GM19395 (cell line): ENCODE measurements around the gene KCNN3.

ENCODE experiments used
- ATAC-seq: cut with Tn5 transposase; IDR thresholded peaks from one replicate; pipeline ENCODE4 v1.9.1; 2021; ENCODE audit warnings: mild to moderate bottlenecking, moderate library complexity; ENCODE audit not compliant: unreplicated experiment

KCNN3 gene

DNA sequence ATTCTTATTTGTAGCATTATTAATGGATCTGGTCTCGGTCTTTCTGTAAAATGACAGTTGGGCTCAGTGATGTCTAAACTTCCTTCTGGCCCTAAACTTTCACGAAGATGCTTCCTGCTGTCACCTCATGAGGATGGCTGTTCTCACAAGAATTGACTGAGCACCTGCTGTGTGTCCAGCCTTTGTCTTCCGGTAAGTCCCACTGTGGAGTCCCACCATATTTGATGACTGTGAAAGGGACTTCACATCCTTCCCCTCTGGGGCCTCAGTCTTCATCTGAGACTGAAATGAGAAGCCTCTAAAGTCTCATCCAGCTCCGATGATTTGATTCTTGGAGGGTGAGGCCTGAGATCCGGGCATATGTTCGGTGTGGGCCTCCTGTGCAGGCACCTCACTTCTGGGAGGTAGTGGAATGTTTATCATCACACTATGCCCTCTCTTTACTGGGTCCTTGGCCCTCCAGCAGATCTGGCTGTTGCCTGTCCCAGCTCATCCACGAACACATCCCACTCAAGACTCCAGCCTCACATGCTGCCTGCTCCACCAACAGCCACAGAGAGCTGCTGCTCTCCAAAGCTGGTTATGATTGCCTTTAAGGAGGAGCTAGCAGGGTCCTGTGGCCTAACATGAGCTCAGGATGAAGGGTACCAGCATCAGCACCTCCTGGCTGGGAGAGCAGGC is 95.8 kb downstream of the KCNN3 start:
- ATAC-seq: no peak

DNA sequence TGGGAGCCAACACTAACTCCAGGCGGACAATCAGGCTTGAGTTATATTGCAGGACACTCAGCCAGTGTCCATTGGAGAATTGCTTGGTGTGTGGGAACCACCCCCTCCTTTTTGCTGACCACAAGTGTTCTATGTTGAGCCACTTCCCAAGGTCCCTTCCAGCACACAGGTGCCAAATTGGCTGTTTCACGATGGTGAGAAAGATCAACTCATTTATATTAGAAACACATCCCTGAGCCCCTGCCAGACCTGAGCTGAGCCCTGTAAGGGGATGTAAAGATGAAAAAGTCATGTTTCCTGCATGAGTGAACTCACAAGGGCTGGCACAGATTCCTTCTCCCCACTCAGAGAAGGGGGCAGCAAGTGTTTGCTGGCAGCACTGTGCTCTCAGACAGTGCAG is 96.5 kb downstream of the KCNN3 start:
- no peak for ATAC-seq

DNA sequence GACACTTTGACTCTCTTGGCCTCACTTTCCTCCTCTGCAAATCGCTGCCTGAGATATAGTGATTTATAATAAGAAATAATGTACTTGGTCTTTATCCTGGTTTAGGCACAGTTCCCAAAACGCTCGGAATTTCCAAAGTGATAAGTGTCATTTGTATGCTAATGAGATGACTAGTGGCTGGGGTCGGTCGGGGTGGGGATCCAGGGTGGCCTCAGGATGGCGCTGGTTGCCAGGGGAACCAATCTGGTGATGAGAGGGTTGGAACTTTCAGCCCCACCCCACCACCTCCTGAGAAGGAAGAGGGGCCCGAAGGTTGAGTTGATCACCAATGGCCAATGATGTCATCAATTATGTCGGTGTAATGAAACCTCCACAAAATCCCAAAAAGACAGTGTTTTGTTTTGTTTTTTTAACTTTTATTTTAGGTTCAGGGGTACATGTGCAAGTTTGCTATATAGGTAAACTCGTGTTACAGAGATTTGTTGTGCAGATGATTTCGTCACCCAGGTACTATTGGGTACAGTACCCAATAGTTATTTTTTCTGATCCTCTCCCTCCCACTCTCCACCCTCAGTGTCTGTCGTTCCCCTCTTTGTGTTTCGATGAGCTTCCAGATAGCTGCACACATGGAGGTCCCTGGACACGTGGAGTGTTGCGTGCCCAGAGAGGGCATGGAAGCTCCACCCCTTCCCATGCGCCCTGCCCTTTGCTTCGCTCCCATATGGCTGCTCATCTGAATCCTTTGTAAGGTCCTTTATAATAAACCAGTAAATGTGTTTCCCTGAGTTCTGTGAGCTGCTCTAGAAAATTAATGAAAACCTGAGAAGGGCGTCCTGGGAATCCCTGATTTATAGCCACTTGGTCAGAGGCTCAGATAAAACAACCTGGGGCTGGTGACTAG is 97.2 kb downstream of the KCNN3 start:
- no peak for ATAC-seq

DNA sequence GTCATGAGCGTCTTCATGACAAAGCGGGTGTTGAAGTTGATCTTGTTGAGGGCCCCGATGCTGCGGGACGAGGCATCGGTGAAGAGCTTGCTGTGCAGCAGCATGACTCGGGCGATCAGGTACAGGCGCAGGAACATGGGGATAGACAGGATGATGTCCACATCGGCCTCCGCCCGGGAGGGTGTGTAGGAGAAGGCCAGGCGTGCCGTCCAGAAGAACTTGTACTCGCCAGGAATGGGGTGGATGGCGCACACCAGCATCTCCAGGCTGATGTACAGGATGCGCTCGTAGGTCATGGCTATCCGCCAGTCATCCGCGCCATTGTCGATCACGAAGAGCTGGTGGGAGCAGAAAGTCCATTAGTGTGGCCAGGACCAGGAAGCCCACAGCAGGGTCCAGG is 98.0 kb downstream of the KCNN3 start:
- ATAC-seq: no peak

DNA sequence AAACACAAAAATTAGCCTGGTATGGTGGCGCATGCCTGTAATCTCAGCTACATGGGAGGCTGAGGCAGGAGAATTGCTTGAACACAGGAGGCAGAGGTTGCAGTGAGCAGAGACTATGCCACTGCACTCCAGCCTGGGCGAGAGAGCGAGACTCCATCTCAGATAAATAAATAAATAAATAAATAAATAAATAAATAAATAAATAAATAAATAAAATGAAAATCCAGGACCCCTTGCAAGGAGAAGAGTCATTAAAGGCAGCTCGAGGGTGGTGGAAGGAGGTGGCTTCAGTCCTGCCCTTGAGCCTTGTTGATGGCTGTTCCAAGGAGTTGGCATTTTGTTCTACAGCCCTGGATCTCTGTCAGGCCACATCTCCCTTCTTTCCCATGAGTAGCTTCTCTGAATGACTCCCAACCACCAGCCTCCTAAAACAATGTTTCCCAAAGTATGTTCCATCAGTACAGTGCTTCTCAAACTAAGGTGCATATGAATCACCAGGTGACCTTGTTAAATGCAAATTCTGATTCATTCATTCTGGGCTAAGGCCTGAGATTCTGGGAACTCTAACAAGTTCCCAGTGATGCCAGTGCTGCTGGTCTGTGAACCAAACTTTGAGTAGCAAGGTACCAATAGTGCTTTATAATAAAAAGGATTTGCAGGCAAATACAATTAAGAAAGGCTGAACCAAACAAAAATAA is 99.0 kb downstream of the KCNN3 start:
- no peak for ATAC-seq

DNA sequence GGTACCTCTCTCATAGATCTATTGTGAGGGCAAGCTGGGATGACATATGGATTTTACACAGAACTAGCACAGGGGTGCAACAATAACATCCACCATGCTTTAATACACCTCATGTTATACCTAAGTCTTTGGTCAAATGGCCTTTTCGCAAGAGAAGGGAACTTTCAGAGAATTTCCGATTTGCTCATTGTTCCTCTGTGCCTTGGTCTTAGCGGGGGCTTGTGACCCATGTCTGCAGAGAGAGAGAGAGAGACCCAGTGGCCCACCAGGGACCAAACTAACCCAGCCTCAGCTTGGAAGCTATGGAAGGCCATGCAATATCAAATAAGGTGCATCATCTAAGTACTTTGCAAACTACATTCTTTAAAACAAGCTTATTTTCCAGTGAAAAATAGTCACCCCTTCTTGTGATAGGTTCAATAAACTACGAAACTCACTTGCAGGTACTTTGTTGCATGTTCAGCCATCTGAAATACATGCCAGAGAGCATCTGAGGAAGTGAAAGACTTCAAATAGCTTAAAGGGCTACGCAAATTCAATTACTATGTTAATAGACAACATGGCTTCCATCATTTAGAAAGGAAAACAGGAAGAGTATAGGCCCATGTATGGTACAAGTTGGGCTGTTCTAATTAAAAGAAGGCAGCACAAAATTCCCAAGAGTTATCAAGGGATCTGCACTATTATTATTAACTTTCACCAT is 100.7 kb downstream of the KCNN3 start:
- ATAC-seq: no peak

DNA sequence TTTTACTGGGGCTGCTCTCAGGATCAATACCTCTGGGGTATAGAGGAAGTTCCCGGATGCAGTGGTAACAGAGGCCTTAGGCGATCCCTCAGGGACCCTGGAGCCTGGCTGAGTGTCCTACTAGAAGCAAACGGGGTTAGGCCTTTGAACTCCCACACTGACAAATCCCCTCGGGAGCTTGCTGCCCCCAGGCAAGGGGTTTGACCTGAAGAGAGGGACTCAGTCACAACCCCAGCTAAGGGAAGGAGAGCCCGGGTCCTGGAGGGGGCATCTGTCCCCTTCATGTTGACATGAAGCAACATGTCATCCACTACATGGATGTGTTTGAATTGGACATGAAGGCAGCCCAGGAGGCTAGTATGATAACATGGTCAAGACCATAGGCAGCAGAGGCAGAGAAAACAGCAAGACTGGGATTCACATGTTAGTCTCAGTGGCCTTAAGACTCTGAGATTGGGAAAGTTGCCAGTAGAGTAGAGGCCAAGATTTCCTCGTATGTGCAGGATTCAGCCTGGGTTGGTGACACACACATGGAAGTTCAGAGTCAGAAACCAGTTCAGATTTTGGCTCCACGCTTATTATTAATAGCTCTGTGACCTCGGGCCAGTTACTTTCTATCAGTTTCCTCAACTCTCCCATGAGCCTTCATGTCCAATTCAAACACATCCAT is 101.5 kb downstream of the KCNN3 start:
- no peak for ATAC-seq

DNA sequence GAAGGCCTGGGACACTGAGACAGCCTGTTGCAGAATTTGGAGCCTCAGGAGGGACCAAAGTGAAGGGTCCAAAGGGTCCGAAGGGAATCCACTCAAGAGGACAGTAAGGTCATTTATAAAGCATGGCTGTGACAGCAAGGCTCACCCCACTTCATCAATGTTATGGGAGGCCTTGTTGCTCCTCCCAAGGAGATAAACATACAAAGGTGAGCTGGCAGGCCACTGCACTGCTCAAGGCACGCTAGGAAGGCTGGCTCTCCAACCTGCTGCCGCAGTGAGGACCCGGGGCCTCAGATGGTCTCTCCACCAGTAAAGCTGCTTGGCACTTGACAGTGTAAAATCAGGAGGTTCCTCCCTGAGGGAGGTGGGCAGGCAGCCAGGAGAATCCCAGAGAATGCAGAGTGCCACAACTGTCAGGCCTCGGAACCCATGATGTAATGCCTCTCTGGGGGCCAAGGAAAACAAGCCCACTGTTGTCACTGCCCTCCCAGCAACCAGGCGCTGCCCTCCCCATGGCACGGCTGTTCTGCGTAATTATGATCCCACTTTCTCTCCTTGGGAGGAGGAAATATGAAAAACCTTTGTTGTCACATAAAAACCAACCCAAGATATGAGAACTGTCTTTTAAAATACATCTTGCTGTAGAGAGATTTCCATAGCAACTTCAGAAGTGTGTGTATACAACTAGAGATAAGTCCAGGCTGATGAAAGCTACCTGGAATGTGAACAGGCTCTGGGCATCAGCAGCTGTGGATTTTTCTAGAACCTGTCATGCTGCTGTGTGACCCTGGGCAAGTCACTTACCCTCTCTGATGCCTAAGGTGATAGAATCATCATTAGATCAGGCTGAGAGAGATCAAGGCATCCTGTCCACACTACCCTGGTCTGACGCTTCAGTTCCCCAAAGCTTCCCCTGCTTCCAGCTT is 102.5 kb downstream of the KCNN3 start:
- ATAC-seq: no peak

DNA sequence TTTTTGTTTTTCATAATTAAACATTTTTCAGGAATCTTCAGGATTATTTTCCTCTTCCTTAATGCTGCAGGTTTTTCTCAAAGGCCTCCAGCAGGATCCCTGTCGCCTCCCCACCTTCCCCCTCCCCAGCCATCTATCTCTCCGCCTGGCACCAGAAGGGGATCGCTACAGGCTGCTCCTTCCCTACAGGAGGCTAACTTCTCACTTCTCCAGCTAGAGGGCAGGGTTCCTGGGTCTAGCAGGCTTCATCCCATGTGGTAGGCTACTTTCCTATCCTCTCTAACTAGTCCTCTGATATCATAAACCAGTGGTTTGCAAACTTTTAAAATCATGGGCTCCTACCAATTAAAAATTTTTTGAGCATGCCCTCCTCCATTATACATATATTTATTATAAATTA is 104.1 kb downstream of the KCNN3 start:
- ATAC-seq: no peak

DNA sequence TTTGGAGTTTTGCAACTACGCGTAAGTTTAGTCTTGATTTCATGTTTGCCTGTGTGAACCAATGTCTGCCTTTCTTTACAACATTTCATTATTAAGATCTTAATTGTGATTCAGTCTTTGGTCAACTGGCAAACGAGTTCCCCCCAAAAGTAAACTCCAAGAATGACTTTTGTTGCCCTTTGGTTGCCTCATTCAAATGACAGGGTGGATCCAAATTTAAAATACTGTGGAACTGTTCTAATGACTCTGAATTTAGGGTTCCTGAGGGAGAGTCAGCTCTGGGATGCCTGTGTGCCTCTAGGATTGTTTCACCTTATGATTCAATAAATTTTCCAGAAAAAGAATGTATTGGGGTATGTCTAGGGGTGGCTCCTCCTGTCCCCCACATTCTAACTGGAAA is 105.3 kb downstream of the KCNN3 start:
- ATAC-seq: no peak

DNA sequence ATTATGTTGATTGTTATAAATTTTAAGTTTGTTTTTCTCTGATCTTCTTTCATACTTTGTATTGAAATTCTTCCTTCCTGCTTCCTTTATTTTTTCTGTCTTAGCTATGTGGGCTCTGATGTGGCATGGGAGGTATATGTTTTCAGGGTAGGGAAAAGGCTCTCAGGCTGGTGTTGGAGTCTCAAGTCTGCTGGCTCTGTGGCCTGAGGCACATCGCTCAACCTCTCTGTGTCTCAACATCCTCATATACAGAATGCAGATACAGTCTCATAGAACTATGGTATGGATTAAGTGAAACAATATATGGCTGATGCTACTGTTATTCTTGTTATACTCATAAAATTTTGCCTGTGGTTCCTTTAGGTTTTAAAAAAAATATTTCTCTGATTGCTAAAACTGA is 105.9 kb downstream of the KCNN3 start:
- no peak for ATAC-seq

DNA sequence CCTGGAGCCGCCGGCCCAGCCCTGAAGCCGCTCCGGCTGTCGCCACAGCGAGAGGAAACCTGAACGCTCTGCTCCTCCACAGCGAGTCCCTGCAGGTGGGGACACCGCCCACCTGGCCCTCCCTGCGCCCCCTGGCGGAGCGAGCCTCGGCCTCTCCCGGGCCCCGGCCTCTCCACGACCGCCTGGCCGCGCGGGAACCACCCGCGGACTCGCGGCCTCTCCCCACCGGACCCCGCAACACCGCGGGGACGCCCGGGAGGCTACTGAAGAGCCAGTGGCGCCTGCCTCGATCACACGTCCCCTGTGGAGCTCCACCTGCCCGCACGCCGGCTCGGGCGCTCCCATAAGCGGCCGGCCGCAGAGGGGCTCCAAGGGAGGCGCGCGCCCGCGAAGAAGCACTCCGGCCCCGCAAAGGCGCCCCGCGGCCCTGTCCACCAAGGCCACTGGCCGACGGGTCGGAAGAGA is 109.6 kb downstream of the KCNN3 start:
- ATAC-seq: peak; percentile 52

DNA sequence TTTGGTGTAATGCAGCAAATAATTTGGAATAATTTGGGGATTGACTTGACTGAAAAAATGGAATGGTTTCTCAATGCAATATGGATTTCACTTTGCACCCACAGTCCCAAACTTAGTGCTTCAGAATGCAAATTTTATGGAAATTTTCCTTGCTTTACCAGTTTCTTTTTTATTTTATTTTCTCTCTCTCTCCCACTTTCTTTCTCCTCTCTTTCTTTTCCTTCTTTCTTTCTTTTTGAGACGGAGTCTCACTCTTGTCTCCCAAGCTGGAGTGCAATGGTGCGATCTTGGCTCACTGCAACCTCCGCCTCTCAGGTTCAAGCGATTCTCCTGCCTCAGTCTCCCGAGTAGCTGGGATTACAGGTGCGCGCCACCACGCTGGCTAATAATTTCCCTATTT is 110.3 kb downstream of the KCNN3 start:
- no peak for ATAC-seq

DNA sequence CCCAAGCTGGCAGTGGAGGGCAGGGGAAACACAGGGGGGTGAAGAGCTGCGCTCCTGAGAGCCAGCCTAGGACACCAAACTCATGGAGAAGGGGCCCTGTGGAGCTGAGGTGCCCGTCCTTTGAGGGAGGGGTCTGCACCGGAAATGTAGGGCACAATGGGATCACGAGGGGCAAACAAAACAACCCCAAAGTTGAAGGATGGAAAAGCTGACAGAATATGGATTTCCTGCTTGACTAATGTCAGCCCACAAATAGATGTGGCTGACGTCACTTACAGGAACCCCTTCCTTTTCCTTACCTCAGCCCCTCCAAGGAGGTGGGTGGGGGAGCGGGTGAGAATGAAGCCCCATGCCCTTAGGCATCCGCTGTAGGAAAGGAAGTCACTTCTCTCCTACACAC is 110.9 kb downstream of the KCNN3 start:
- no peak for ATAC-seq

DNA sequence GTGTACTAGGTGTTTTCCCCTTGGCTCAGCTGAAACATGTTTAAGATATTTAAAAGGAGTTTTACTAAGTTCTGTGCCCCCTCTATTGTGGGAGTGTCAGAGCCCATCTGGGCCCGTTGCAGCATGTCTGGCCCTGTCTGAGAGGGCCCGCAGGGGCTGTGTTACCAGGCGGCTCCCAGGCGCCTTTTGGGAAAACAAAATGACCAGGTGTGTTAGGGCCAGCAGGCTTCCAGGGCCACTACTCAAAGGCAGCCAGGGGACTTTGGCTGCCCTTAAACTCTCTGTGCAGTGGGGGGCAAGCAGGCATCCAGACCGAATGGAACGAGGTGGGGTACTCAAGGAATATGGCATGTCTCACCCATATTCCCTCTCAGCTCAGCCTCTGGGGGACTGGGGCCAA is 111.7 kb downstream of the KCNN3 start:
- no peak for ATAC-seq

DNA sequence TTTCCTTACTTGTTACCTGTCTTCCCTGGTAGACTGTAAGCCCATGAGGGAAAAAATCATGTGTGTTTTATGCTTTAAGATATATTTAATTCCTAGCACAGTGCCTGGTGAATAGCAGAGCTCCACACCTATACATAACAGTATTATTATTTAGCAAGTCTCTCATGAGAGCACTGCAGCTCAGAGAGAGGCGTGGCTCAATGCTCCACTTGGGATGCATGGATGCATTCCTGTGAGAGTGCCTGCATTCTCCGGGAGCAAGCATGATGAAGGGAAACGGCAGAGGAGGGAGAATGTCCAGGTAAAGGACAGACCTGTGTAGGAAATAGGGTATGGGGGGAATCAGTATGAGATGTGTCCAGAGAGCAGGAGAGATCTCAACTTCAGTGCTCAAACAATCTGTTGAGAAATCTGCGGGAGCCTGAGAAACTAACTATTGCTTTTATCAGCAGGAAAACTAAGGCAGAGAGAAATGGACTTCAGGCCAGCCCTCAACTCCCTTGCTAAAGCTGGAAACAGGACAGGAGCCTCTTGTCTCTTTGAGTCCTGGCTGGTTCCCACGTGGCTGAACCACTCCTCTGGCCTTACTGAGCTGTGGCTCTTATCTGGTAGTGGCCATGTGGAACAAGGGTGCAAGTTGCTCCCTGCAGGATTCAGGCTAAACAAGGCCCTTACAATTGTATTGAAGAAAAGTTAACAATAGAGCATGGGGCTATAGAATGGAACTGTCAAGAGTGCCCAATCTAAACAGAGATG is 113.1 kb downstream of the KCNN3 start:
- no peak for ATAC-seq

DNA sequence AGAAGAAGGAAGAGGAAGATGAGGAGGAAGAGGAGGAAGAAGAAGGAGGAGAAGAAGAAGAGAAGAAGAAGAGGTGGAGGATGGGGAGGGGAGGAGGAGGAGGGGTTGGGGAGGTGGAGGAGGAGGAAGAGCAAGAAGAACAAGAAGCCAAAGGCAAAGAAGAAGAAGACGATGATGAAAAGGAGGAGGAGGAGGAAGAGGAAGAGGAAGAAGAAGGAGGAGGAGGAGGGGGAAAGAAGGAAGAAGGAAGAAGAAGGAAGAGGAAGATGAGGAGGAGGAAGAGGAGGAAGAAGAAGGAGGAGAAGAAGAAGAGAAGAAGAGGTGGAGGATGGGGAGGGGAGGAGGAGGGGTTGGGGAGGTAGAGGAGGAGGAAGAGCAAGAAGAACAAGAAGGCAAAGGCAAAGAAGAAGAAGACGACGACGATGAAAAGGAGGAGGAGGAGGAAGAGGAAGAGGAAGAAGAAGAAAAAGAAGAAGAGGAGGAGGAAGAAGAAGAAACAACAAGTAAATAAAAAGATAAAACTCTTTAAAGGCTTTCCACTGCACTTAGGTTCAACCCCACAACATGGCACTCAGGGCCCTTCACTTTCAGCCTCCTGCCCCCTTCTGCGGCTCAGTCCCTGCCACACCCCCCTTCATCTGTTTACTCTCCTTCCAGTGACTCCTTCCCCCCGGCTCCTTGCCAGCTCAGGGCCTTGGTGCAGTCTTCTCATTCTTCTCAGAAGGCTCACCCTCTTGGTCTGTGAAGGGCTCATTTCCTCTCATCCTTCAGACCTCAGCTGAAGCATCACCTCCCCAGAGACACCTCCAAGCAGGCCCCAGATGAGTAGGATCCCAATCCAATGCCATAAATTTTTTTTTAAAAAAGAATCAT is 114.0 kb downstream of the KCNN3 start:
- ATAC-seq: no peak

DNA sequence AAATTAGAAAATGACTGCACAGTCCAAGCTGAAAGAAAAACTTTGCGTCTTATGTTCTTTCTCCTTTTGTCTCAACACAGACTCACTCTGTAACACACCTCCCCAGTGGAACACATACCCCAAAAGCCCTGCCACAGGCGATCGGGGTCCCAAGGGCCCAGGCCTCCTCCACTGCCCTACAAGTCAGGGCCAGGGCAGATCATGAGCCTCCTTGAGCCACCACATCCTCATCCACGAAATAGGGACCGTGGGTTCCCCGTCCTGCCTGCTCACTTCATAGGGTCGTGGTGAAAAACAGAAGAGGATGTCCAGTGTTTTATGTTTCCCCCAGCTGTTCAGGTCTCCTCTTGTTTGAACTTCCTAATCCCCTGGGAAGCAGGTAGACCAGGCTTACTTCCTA is 116.7 kb downstream of the KCNN3 start:
- no peak for ATAC-seq
